T47D (cell line): Measurements from ENCODE around the gene USH1C.

ENCODE experiments used
- DNase-seq, 2 experiments: peaks; one replicate each; pipeline versions ENCODE4 v3.0.0 to v3.0.0-alpha.2; 2011 to 2012; ENCODE audit warnings: low read depth in 1 of 2, low spot score in 1 of 2
- JUND ChIP-seq: IDR thresholded peaks from 2 replicates; pipeline ENCODE4 v1.6.1; 2012; ENCODE audit warnings: low read depth
- in situ Hi-C: cut with HindIII; loops from 2 replicates; pipeline ENCODE4 v1.10.0; 2016; ENCODE audit warnings: low sequenced_read_pairs, low pct_unique_long_range_greater_than_20kb

Gene USH1C

GRCh38 chr11:17544181-17544622 lies at the start of gene USH1C:
TSS of gene USH1C (minus strand) at chr11:17544416. CDS start at chr11:17544307, 109 bp downstream.
- no peak for TF ChIP-seq JUND
- in situ Hi-C loops = no loop called here
- peak; percentile 68 to 73 for DNase-seq

- TF ChIP-seq JUND = no peak
- no peak for DNase-seq
- in situ Hi-C loops = no loop called here
Observed at GRCh38 chr11:17593466-17594245, 49.4 kb upstream of the USH1C start.

GRCh38 chr11:17591293-17591692 lies 47.1 kb upstream of the USH1C start:
- DNase-seq = no peak
- in situ Hi-C loops = no loop called here
- TF ChIP-seq JUND = no peak

- in situ Hi-C loops = no loop called here
- no peak for DNase-seq
- no peak for TF ChIP-seq JUND
Observed at GRCh38 chr11:17590463-17590862, 46.2 kb upstream of the USH1C start.

- in situ Hi-C loops = no loop called here
Observed at GRCh38 chr11:17588721-17589120, 44.5 kb upstream of the USH1C start.

GRCh38 chr11:17588166-17588565 lies 44.0 kb upstream of the USH1C start:
- TF ChIP-seq JUND = no peak
- in situ Hi-C loops = no loop called here
- no peak for DNase-seq

More at GRCh38 chr11:17588721-17589120, 44.5 kb upstream of the USH1C start:
- TF ChIP-seq JUND = no peak
- no peak for DNase-seq

- TF ChIP-seq JUND = no peak
- in situ Hi-C loops = no loop called here
Observed at GRCh38 chr11:17585911-17586695, 41.9 kb upstream of the USH1C start.

GRCh38 chr11:17581732-17582053 lies 37.5 kb upstream of the USH1C start:
- no peak for DNase-seq
- in situ Hi-C loops = no loop called here
- TF ChIP-seq JUND = no peak

More at GRCh38 chr11:17585911-17586695, 41.9 kb upstream of the USH1C start:
- no peak for DNase-seq

GRCh38 chr11:17581036-17581731 lies 37.0 kb upstream of the USH1C start:
- TF ChIP-seq JUND = no peak
- DNase-seq = no peak
- in situ Hi-C loops = no loop called here

GRCh38 chr11:17580271-17580670 lies 36.1 kb upstream of the USH1C start:
- in situ Hi-C loops = no loop called here
- DNase-seq = no peak
- TF ChIP-seq JUND = no peak

- TF ChIP-seq JUND = no peak
- in situ Hi-C loops = no loop called here
Observed at GRCh38 chr11:17579451-17579850, 35.2 kb upstream of the USH1C start.

GRCh38 chr11:17578958-17579357 lies 34.7 kb upstream of the USH1C start:
- DNase-seq = no peak
- TF ChIP-seq JUND = no peak
- in situ Hi-C loops = no loop called here

More at GRCh38 chr11:17579451-17579850, 35.2 kb upstream of the USH1C start:
- no peak for DNase-seq
